NCI-H2196 treated with DMSO at 0.1 percent for 48 hours (cell line): ENCODE results near the gene EHMT2.
A peak's percentile ranks its signal among the peaks of the same experiment; 100 is the strongest.
"Not testable (repeated sequence)": the region's sequence is repeated elsewhere in the genome, so short reads cannot be mapped to it uniquely, and the experiment has no call there.

ENCODE experiments used
- DNase-seq: peaks from one replicate; lab custom pipeline; 2025; ENCODE audit not compliant: unreplicated experiment; lab: John Stamatoyannopoulos, UW

EHMT2 gene

GRCh38 chr6:31842053-31842452 lies 55.4 kb downstream of the EHMT2 start:
- no peak for DNase-seq

- not testable (repeated sequence) for DNase-seq
Observed at GRCh38 chr6:31839779-31840126, 57.7 kb downstream of the EHMT2 start.

GRCh38 chr6:31838968-31839367 lies 58.5 kb downstream of the EHMT2 start:
- no peak for DNase-seq

GRCh38 chr6:31838114-31838553 lies 59.4 kb downstream of the EHMT2 start:
- not testable (repeated sequence) for DNase-seq

- DNase-seq: no peak
Observed at GRCh38 chr6:31837369-31838113, 60.0 kb downstream of the EHMT2 start.

- no peak for DNase-seq
Observed at GRCh38 chr6:31836474-31837368, 60.8 kb downstream of the EHMT2 start.

GRCh38 chr6:31836047-31836473 lies 61.4 kb downstream of the EHMT2 start:
- DNase-seq: no peak

- peak; percentile 88 for DNase-seq
Observed at GRCh38 chr6:31834367-31835250, 62.9 kb downstream of the EHMT2 start.

GRCh38 chr6:31831350-31832215 lies 65.9 kb downstream of the EHMT2 start:
- no peak for DNase-seq

- DNase-seq: no peak
Observed at GRCh38 chr6:31830886-31831335, 66.6 kb downstream of the EHMT2 start.
